ENCODE measurements around the gene ALDH1L1.

- TF ChIP-seq POLR2A (IDR thresholded peaks at IDR 0.05), result no peak
- no peak for TF ChIP-seq CTCF (IDR thresholded peaks at IDR 0.05)
- TF ChIP-seq EP300 (IDR thresholded peaks at IDR 0.05), result no peak
These were observed 59.3 kb downstream of the ALDH1L1 start for GRCh38 chr3:126121074-126121473.

Data from ovary (tissue), 3 donors.